Measurements from ENCODE around the gene RIN3. TPM values are rescaled to one million over a fixed set of nuclear protein-coding genes. Genes with fewer than 3 reads are reported as not detected.

RIN3 gene
- total and polyA plus RNA-seq, 10 of the 15 experiments (the other 5 are each of a cell fraction or from before 2014, with no cell fraction given): 0.91 to 23.3 (median 6.3) TPM

DNA sequence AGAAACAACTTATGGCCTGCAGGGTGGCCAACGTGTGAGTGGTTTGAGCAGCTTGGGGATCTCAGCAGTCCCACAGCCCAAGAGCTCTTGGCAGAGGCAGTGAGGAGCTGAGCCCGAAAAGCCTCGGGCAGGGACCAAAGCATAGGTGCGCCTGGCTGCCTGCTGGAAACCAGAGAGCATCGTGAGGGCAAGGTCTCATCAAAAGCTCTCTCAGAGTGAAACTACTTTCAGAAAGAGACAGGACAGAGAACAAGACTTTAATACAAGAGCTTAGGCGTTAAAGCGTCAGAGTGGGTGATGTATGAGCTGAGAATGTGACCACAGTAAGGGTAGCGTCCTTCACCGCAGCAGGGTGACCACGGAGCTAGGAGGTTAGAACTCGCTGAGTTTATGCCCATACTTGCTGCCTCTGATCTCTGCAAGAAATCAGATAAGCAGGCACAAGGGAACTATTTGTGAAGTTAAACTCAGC, 204.0 kb downstream of the RIN3 start:
- in situ Hi-C loops (cut with MboI): no loop called here
- POLR2A ChIA-PET: interaction anchor here (1.2 kb wide), 1 partner anchor 37 kb away, joined by 3 read pairs; no protein-coding TSS in a partner anchor
- intact Hi-C loops (cut with micrococcal nuclease; ENCODE audit: unreplicated experiment): loop anchor here (10.0 kb wide), 1 partner anchor 447 kb away; no protein-coding TSS in a partner anchor

More for the DNA sequence above, 204.0 kb downstream of the RIN3 start:
- ChIA-PET SMC1A (ENCODE audit: uncharacterized antibody, unreplicated experiment) (interaction anchor here (0.6 to 11.0 kb wide), 11 partner anchors 12 to 548 kb away, joined by 3 to 151 read pairs (median 3); no protein-coding TSS in a partner anchor), CTCF (interaction anchor here (0.7 to 2.9 kb wide), 10 partner anchors 8 to 829 kb away, joined by 3 to 27 read pairs (median 5); partner anchors contain the start of gene LGMN), RAD21 (ENCODE audit: unreplicated experiment) (interaction anchor here (0.7 to 7.8 kb wide), 6 partner anchors 12 to 65 kb away, joined by 3 to 106 read pairs (median 4); no protein-coding TSS in a partner anchor)
- Histone ChIP-seq H3K36me3 (ENCODE audit: control insufficient read depth in 2 of 2, insufficient read depth in 2 of 2, low read length in 1 of 2) (peaks cover 0 to 5% of the 10 kb centered on the region in 2 experiments; a peak in 3 of 4 replicates), H3K9ac (ENCODE audit: control insufficient read depth, insufficient read depth, low read length) (no peak overlapping the region), H3K4me1 (ENCODE audit: control insufficient read depth, insufficient read depth, low read length) (no peaks in the 10 kb centered on the region), H2AFZ (ENCODE audit: control insufficient read depth, low read depth, low read length) (no peak overlapping the region), H3K27ac (ENCODE audit: control insufficient read depth, insufficient read depth) (no peak overlapping the region), H3K27me3 (replicated peaks in 1 of 2; ENCODE audit: control insufficient read depth in 2 of 2, insufficient read depth in 2 of 2, low read length in 1 of 2) (no peaks in the 10 kb centered on the region), H3K4me3 (no peak overlapping the region), H3K9me3 (replicated peaks; ENCODE audit: control insufficient read depth, insufficient read depth, low read length) (no peaks in the 10 kb centered on the region; the same call in 2 of the 3 replicates), H3K4me2 (ENCODE audit: control insufficient read depth, insufficient read depth) (no peak overlapping the region), H3K79me2 (ENCODE audit: control insufficient read depth, insufficient read depth, low read length) (no peaks in the 10 kb centered on the region), H4K20me1 (ENCODE audit: control insufficient read depth, insufficient read depth) (no peaks in the 10 kb centered on the region; the same call in 1 of the 2 replicates)
- WGBS (ENCODE audit: insufficient coverage, insufficient replicate concordance, low lambda C conversion rate, missing lambda C conversion rate): 79% methylated on average over 11 of the region's 11 CpGs
- peak; percentile 46 for TF ChIP-seq RUNX3 (IDR thresholded peaks at IDR 0.05; ENCODE audit: low read length)
- TF ChIP-seq NR2F1 (conservative IDR thresholded peaks at IDR 0.05): peak; percentile 66
- TF ChIP-seq MTA2 (IDR thresholded peaks at IDR 0.05; ENCODE audit: low read depth): 0 out of 2 replicates have a peak, but pooled peaks have one; percentile 12
- TF ChIP-seq, protein P1, sequence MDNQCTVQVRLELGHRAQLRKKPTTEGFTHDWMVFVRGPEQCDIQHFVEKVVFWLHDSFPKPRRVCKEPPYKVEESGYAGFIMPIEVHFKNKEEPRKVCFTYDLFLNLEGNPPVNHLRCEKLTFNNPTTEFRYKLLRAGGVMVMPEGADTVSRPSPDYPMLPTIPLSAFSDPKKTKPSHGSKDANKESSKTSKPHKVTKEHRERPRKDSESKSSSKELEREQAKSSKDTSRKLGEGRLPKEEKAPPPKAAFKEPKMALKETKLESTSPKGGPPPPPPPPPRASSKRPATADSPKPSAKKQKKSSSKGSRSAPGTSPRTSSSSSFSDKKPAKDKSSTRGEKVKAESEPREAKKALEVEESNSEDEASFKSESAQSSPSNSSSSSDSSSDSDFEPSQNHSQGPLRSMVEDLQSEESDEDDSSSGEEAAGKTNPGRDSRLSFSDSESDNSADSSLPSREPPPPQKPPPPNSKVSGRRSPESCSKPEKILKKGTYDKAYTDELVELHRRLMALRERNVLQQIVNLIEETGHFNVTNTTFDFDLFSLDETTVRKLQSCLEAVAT (IDR thresholded peaks at IDR 0.05): 0 out of 2 replicates have a peak, but pooled peaks have one; percentile 16
- TF ChIP-seq ESRRA (IDR thresholded peaks at IDR 0.05; ENCODE audit: low read length): no peak
- no peak for TF ChIP-seq GABPA (IDR thresholded peaks at IDR 0.05; ENCODE audit: low read depth)
- TF ChIP-seq BHLHE40 (IDR thresholded peaks at IDR 0.05; ENCODE audit: borderline replicate concordance in 1 of 2, low read depth in 2 of 2, low read length in 1 of 2): peak in 1 of 2 experiments; percentile 20; a peak in 1 of 4 replicates
- no peak for TF ChIP-seq MEF2B (IDR thresholded peaks at IDR 0.05; ENCODE audit: partially characterized antibody, poor library complexity, severe bottlenecking)
- TF ChIP-seq DPF2 (IDR thresholded peaks at IDR 0.05): peak; percentile 57; the same call in 1 of the 2 replicates
- TF ChIP-seq BCL11A (IDR thresholded peaks at IDR 0.05; ENCODE audit: low read depth, low read length): 0 out of 2 replicates have a peak, but pooled peaks have one; percentile 22
- FAIRE-seq: no peak
- no peak for DNase-seq (ENCODE audit: low read depth, low spot score)
- no TSS peak for BruUV-seq (replicated peaks)
- ATAC-seq: peak; percentile 81
